ENCODE data around the gene JMJD4. TPM values are rescaled to one million over a fixed set of nuclear protein-coding genes. Genes with fewer than 3 reads are reported as not detected.

JMJD4 gene
- total and polyA plus RNA-seq, 2 donors (not counting 3 experiments of a cell fraction or from before 2014, with no cell fraction given), result 17.3 to 31.2 TPM

GRCh38 chr1:227769047-227769935, 34.2 kb upstream of the JMJD4 start:
- dilution Hi-C loops (cut with MboI; ENCODE audit: extremely low pct_ligation_motif_present, low sequenced_read_pairs) (no loop called here), intact Hi-C loops (cut with micrococcal nuclease) (no loop called here)
- Histone ChIP-seq H3K9ac (replicated peaks; ENCODE audit: extremely low read depth, insufficient read depth, low read length) (no peak overlapping the region), H3K9me1 (replicated peaks; ENCODE audit: control insufficient read depth, extremely low read depth, insufficient read depth, low read length) (no peaks in the 10 kb centered on the region), H3K4me2 (ENCODE audit: insufficient read depth, low read length) (no peak overlapping the region), H3K4me1 (ENCODE audit: control insufficient read depth, extremely low read depth, insufficient read depth, low read length) (no peaks in the 10 kb centered on the region), H3K27ac (ENCODE audit: insufficient read depth, low read depth, low read length) (no peak overlapping the region), H3K79me2 (ENCODE audit: control insufficient read depth, insufficient read depth, low read length) (no peaks in the 10 kb centered on the region), H3K36me3 (ENCODE audit: control insufficient read depth in 2 of 2, extremely low read depth in 1 of 2, insufficient read depth in 2 of 2, low read length in 2 of 2) (peaks cover 0 to 22% of the 10 kb centered on the region in 2 experiments), H3K27me3 (ENCODE audit: control insufficient read depth in 2 of 2, insufficient read depth in 2 of 2, low read length in 2 of 2) (no peaks in the 10 kb centered on the region), H2AFZ (ENCODE audit: low read depth, low read length) (no peak overlapping the region), H4K20me1 (replicated peaks; ENCODE audit: control insufficient read depth, extremely low read depth, insufficient read depth, low read length) (no peaks in the 10 kb centered on the region), H3K9me3 (replicated peaks; ENCODE audit: control insufficient read depth, insufficient read depth, low read length) (no peaks in the 10 kb centered on the region), H3K4me3 (replicated peaks in 1 of 3; ENCODE audit: insufficient read depth in 1 of 3, low read depth in 1 of 3, low read length in 3 of 3) (no peak overlapping the region)
- FAIRE-seq, result no peak
- no peak for TF ChIP-seq POLR2A (IDR thresholded peaks at IDR 0.05; ENCODE audit: low read depth, low read length)
- TF ChIP-seq GATA2 (IDR thresholded peaks at IDR 0.05; ENCODE audit: insufficient read depth, insufficient read length, low read depth, low read length), result no peak
- no peak for TF ChIP-seq POLR2AphosphoS5 (IDR thresholded peaks at IDR 0.05; ENCODE audit: insufficient read depth, low read depth, low read length)
- TF ChIP-seq EZH2 (IDR thresholded peaks at IDR 0.05; ENCODE audit: borderline replicate concordance, low read depth, low read length, severe bottlenecking), result no peak
- no peak for TF ChIP-seq MAX (IDR thresholded peaks at IDR 0.05; ENCODE audit: insufficient read depth, insufficient read length)
- no peak for TF ChIP-seq JUN (IDR thresholded peaks at IDR 0.05; ENCODE audit: borderline replicate concordance, insufficient read depth, insufficient read length, low read depth)
- TF ChIP-seq MYC (IDR thresholded peaks at IDR 0.05; ENCODE audit: low read depth, low read length), result no peak
- no peak for TF ChIP-seq FOS (IDR thresholded peaks at IDR 0.05; ENCODE audit: borderline replicate concordance, insufficient read depth, low read length)
- no peak for TF ChIP-seq CTCF (IDR thresholded peaks at IDR 0.05; ENCODE audit: extremely low read depth in 1 of 2, insufficient read depth in 1 of 2, low read depth in 1 of 2, low read length in 2 of 2)
- CTCF ChIA-PET, result no interaction called here
- DNase-seq (ENCODE audit: low read depth, low spot score), result no peak
- BruUV-seq (replicated peaks), result no TSS peak
- POLR2A ChIA-PET, result no interaction called here

Measured in endothelial cell of umbilical vein (primary cell).